ENCODE data around the gene IZUMO4.
"Not testable (repeated sequence)": the region's sequence is repeated elsewhere in the genome, so short reads cannot be mapped to it uniquely, and the experiment has no call there.

The IZUMO4 gene

DNA sequence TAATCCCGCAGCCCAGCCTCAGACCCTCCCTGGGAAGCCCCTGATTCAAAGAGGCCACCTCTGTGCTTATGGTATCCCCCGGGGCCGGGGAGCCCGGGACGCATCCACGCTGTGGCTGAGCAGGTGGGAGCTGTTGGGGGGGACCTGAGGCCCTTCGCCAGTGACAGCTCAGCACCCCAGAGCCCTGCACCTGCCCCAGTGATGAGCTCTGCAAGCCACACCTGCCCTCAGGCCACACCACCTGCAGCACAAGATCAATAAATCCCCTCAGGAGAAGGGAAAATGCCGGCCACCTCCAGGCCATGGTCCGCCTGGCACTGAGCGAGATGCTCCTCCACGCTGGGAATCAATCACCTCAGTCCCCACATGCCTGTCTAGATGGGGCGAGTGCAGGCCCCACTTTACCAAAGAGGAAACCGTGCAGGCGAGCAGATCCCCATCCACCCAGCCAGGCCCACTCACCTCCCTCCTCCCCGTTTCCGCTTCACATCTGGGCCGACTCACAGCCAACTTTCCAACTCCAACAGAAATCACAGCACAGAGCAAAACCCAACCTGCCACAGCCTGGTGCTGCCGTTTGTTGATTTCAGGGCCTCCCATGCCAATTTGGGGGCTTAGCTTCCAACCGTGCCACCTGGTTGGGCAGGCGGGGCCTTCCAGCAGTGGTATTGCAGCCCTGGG is 13.4 kb upstream of the IZUMO4 start:
- no peak for DNase-seq

DNA sequence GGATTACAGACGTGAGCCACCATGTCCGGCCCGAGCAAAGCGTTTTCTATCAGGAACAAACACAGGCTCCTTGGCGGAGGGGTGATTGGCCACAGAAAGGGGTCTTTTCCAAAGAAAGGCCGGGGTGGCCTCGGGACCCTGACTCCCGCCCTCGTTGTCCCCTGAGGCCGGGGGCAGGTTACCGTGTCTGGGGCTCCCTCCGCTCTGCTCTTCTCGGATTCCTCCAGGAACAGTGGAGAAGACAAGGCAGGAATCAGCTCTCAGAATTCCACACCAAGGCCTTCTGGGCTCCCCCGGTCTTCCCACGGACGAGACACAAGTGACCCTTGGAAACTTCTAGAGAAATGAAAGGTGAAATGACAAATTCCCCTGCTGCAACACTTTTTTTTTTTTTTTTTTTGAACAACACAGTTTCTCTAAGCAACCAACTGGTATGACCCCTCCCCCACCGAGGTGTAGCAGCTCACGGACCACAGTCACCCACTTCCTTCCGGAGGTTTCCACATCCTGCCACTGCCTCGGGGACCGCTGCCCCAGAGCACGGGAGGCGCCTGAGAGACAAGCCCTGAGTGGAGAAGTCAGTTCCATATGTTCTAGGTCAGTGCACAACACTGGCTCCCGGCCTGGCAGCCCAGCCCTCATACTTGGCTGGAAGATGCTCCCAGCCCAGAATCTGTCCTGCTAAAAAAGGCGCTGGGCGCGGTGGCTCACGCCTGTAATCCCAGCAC is 11.6 kb upstream of the IZUMO4 start:
- no peak for DNase-seq

DNA sequence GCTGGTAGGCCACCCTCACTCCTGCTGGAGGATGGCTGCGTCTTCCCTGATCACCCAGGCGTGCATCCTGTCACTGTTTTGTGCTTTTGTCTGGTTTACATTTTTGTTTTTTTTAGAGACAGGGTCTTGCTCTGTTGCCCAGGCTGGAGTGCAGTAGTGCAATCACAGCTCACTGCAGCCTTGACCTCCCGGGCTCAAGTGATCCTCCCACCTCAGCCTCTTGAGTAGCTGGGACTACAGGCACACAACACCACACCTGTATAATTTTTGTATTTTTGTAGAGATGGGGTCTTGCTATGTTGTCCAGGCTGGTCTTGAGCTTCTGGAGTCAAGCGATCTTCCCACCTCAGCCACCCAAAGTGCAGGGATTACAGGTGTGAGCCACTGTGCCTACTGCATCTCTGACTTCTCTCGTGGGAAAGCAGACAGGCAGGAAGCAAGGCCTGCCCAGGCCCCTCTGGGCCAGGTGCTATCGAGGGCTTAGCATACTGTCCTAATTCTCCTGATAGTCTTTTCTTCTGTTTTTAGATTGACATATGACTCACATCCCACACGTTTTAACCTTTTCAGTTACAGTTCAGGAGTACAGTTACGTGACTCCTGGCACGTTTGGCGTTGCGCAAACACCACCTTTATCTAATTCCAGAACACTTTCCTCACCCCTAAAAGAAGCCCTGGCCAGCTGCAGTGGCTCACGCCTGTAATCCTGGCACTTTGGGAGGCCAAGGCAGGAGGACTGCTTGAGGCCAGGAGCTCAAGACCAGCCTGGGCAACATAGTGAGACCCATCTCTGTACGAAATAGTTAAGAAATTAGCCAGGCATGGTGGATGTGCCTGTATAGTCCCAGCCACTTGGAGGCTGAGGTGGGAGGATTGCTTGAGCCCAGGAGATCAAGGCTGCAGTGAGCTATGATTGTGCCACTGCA is 9.8 kb upstream of the IZUMO4 start:
- not testable (repeated sequence) for DNase-seq

DNA sequence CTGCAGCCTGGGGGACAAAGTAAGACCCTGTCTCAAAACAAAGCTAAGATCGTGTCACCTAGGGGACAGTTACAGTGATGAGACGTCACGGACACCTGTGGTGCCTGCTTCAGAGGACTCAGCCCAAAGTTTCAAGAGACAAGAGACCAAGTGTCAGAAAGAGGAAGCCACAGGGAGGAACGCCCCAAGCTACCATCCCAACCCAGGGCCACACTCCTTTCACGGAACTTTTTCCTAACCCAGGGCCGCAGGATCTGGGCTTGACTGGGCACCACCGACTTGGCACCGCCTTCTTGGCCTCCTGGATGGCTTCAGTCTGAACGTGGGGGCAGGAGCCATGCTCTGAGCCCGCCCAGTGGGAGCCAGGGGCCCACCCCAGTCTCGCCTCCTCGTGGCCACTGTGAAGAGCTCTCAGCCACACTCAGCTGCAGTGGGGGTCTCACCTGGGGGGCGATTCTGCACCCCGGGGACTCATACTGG is 9.1 kb upstream of the IZUMO4 start:
- DNase-seq = no peak

DNA sequence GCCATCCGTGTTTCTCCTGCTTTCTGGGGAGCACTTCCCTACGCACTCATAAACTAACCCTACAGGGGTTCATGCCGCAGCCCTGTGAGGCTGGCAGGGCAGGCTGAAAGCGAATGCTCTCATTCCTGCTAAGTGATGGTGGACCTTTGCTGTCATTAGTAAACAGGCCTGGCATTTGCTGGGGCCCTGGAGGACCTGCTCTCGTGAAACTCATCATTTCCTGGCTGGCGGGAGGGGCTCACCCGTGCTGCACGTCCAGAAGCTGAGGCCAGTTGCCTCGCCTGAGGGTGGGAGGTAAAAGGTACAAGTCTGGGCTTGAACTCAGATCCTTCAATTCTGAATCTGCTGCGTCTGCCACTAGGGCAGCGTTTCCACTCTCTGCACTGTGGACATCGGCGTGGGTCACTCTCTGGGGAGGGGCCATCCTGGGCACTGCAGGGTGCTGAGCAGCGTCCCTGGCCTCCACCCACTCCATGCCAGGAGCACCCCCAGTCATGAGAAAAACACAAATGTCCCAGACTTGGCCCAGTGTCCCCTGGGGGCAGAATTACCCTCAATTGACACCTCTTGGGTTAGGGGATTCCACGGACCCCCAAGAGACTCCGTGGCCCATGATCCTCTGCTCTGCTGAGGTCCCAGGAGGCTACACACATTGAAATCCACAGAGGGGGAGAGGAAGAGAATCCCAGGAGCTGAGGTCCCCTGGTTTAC is 7.6 kb upstream of the IZUMO4 start:
- DNase-seq = no peak

DNA sequence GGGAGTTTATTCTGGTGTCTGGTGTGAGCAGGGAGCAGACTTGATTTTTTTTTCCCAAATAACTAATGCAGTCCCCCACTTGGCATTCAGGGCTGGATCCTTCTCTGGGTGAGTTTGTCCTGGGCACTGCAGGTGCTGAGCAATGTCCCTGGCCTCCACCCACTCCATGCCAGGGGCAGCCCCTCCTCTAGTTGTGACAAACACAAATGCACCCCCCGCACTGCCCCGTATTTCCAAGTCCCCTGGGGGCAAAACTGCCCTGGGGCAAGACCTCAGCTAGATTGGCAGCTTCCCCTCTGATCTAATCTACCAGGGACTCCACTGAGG is 7.0 kb upstream of the IZUMO4 start:
- no peak for DNase-seq

DNA sequence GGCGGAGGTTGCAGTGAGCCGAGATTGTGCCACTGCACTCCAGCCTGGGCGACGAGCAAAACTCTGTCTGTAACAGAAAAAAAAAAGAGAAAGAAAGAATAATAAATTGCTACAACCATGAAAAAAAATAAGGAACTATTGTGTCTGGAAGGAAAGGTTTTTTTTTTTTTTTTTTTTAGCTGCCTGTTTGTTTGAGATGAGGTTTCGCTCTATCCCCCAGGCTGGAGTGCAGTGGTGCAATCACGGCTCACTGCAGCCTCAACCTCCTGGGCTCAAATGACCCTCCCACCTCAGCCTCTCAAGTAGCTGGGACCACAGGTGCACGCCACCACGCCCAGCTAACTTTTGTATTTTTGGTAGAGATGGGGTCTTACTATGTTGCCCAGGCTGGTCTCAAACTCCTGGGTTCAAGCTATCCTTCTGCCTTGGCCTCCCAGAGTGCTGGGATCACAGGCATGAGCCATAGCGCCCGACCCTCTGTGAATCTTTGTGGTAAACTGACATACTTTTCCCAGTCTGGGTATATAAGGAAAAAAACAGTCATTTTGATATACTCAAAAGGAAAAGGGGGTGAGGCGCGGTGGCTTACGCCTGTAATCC is 4.7 kb upstream of the IZUMO4 start:
- DNase-seq = not testable (repeated sequence)

DNA sequence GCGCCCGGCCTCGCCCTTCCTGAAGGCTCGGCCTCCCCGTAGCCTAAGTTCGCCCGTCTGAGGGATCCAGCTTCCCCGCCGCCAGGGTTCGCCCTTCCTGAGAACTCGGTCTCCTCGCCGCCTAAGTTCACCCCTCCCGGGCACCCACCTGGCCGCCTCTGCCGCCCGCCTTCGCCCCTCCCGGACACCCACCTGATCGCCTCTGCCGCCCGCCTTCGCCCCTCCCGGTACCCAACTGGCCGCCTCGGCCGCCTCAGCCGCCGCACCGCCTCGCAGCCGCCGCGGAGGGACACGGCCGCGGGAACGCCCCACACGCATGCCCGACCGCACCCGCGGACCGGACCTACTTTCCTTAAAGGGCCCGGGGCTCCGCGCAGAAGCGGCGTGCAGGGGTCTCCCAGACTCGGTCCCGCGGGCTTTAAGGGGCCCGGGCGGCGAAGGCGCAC is 658 bp upstream of the IZUMO4 start, which contains the start of gene MOB3A:
Gene MOB3A, minus strand, starts transcription at position 293 of the 446 bp plus-strand sequence. CDS start 17,766 bp downstream, outside the sequence.
- no peak for DNase-seq

DNA sequence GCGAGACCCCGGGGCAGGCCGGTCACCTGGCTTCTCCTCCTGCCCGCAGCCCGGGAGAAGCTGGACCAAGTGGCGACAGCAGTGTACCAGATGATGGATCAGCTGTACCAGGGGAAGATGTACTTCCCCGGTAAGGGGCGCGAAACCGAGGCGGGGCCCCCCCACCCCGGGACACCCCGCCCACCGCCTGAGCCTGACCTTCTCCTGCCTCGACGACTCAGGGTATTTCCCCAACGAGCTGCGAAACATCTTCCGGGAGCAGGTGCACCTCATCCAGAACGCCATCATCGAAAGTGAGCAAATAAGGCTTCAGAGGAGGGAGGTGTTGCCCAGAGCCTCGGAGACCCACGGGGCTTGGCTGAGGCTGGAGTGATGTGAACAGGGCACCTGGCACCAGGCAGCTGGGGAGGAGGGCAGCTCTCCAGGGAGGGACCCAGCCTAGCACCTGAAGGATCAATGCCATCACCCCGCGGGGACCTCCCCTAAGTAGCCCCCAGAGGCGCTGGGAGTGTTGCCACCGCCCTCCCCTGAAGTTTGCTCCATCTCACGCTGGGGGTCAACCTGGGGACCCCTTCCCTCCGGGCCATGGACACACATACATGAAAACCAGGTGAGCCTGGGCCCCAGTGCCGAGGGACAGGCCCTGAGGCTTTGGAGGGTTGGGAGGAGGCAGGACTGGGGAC is 629 bp downstream of the IZUMO4 start:
- DNase-seq = no peak

DNA sequence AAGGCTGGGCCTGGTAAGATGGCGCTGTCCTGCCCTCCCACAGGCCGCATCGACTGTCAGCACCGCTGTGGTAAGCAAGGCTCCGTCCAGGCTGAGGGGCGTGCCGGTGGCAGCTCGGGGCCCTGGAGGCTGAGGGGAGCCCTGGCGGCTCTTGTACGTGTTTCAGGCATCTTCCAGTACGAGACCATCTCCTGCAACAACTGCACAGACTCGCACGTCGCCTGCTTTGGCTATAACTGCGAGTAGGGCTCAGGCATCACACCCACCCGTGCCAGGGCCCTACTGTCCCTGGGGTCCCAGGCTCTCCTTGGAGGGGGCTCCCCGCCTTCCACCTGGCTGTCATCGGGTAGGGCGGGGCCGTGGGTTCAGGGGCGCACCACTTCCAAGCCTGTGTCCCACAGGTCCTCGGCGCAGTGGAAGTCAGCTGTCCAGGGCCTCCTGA is 1.2 kb downstream of the IZUMO4 start:
- DNase-seq = no peak

DNA sequence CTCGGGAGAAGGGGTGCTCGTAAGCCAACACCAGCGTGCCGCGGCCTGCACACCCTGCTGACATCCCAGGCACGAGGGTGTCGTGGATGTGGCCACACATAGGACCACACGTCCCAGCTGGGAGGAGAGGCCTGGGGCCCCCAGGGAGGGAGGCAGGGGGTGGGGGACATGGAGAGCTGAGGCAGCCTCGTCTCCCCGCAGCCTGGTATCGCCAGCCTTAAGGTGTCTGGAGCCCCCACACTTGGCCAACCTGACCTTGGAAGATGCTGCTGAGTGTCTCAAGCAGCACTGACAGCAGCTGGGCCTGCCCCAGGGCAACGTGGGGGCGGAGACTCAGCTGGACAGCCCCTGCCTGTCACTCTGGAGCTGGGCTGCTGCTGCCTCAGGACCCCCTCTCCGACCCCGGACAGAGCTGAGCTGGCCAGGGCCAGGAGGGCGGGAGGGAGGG is 2.4 kb downstream of the IZUMO4 start:
- no peak for DNase-seq

DNA sequence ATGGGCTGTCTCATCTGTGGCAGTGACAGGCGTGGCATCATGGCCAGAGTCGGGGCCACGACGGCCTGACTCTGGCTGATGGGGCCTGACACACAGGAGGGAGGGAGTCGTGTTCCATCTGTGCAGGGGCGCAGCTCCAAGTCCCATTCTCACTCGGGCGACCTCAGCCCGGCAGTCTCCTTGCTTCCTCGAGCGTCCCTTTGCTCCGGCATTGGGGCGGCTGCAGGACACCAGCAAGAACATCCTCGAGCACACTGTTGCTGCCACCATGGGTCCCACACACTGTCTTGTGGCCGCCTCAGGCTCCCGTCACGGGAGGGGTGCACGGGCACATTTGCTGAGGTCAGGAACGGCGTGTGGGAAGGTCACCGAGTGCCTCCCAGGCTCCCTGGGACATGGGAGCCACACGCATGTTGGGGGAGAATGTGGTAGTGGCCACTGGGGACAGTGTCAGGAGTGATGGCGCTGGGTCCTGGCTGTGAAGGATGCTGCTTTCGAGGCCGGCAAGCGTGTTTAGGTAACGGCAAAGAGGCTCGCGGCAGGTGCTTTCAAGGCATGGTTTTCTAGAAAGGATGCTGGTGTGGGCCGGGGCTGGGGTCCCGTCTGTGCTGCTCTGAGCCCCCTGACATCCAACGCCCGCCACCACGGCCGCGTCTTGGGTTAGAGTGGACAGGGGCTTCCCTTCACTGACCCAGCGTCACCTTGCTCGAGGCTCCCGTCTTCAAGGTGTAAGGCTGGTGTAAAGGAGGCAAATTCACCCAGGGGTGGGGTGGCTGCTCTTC is 3.4 kb downstream of the IZUMO4 start:
- DNase-seq = no peak

DNA sequence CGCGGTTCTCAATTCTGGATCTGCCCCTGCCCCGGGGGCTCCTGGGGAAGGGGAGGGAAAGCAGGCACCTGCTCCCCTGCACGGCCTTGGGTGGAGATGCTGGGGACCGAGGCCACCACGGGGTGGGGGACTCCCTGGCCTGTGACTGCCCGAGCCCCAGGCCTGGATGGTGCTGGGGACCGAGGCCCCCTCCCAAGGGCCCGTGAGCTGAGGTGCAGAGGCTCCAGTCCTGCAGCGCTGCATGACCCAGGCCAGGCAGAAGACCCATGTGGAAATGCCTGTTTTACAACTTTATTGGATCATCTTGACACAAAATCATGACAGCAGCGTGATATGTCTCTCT is 4.0 kb downstream of the IZUMO4 start:
- DNase-seq = no peak

DNA sequence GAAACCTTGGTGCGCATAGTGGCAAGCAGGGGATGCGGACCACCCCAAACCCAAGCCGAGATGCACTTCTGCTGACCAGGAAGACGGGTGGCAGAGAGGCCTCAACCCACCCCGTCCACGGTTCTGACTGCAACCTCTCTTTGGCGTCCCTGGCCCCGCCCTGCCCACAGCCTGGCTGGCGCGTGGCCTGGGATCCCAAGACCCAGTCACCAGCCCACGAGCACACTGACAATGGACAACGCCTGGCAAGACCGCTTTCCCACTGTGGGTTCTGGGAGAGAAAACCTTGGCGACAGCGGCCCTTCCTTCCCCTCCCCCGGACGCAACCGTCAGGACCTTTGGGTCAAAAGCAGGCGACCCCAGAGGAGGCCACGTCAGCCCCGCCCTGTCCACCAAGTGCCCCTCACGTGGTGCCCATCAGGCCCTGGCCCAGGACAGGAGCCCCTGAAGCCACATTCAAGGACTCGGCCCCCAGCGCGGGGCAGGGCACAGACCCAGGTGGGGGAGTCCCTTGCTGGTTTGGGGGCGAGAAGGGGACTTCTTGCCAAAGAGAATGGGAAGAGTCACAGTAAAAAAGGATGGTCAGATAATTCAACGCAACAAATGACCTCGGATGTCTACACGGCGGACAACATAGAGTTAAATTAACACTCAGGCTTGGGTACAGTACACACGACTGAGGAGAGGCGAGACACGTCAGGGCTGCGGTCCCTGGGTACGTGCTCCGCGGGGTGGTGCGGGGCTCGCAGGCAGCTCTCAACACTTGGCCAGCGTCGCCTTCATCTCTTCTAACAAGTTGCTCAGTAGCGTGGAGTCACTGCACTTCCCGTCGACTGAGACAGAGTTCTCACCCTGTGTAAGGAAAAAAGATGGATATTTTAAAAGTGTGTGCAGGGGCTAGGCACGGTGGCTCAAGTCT is 5.0 kb downstream of the IZUMO4 start:
- no peak for DNase-seq

DNA sequence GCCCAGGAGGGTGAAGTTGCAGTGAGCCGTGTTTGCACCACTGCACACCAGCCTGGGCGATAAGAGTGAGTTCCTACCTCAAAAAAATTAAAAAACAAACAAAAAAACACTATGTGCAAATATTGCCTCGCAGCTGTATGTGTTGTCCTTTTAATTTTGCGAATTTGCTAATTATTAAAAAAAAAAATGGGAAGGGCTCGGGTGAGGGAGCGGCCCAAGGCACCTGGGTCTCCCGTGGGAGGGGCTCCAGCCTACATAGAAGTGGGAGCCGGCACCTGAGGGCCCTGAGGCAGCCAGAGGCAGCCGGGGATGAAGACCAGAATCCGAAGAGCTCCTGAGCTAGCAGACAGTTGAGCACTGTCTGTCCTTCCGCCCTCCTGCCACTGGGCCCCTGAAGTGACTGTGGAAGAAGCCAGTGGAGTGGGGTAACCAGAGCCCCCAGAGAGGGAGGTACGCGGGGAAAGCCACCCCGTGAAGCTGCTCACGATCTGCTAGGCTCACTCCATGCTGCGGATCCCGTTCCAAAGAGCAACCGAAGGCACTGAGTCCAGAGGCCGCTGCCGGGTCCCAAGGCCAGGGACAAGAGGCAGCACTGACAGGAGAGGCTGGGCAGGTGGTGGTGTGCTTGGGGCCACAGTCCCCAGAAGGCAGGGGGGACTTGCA is 6.5 kb downstream of the IZUMO4 start:
- no peak for DNase-seq

DNA sequence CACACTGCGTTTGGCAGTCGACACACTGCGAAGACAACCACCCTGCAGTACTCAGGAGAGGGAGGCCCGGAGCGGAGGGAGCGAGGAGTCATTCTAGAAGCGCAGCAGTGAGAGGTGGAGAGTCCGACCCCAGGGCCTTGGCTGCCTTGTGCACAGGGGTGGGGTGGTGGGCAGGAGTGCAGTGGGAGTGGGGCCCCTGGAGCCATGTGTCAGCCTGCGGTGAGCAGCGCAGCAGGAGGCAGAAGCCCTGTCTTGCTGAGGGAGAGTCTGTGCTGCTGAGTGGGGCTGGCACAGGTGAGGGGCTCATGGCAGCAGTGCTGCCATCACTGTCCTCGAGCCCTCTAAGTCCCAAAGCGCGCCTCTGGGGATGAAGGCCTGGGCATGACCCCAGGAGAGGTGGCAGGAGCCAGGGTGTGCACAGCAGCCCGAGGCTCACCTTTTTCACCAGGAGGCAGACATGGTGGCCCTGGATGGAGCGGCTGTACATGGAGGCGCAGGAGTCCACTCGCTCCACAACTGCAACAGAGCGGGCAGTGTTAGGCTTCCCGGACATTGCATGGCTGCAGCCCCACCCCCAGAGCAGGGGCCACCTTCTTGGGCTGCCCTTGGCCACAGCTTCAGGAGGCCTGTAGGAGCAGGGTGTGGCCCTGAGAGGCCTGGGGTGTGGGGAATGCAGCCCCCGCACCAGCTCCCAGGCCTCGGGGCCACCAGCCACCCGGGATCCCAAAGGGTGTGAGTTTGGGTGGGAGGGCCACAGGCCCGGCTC is 11.7 kb downstream of the IZUMO4 start:
- DNase-seq = no peak

DNA sequence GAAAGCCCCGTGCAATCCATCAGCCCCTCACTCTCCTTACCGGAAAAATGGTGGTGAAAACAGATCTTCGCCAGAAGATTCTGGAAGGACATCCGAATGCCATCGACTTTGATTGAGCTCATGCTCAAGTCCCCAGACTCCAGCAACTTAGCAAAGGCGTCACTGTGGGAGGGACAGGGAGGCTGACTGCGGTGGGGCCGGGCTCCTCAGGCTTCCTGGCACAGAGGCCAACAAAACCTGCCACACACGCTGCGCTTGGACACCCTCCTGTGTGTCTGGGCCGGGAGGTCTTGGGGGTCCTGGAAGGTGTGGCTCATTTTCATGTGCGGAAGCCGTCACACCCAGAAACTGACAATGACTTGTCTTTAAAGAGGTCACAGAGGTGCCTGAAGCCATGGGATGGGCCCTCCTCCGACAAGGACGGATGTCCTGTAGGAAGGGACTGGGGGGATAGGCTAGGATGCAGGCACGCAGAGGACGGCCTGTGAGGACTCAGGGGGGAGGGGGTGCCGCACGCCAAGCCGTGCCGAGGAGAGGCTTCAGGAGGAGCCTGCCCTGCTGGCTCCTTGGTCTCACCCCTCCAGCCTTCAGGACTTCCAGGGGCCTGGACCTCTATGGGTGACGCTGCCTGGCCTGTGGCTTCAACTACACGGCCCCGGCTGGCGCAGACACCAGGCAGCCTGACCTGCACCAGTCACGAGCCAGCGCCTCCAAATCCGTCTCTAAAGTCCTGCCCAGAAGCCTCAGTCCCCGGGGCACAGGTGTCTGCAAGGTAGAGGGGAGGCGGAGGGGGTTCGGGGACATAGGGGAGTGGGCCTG is 12.5 kb downstream of the IZUMO4 start:
- DNase-seq = no peak
